Neural progenitor cell (in vitro differentiated cells): ENCODE results near the gene INHBA.

Experiments used
- EZH2phosphoT487 ChIP-seq: fragments of 200-600 bp; sonication (generic); IDR thresholded peaks from 2 replicates; pipeline ENCODE4 v1.6.1; 2017; ENCODE audit warnings: antibody characterized with exemption
- TF ChIP-seq, protein P1 (sequence below): fragments of 200-600 bp; sonication (generic); IDR thresholded peaks from 2 replicates; pipeline ENCODE4 v1.5.1; 2017; ENCODE audit warnings: antibody characterized with exemption, mild to moderate bottlenecking

DNA sequence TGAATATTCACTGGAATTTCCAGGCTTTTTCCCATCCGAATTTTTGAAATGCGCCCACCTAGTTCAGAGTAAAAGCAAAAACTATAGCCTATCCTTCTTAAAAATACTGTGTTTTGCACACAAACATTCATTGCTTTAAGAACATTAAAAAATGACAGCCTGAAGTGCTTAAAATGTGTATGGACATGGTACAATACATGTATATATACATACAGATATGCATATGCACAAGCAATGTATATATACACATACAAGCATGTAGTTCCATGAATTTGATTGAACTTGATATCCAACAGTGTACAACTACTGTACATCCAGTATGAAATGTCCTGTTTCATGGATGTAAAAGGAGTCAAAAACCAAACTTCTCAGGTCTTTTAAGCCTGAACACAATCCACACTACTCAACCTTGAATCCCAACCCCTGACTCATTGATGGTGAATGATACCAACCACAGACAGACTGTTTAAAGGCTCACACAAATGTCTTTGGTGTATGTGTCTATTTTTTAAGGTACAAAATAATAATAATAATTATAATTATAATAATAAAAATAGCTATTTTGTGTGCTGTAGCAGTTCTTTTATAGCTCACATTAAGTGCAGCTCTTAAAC is 14.8 kb downstream of the INHBA start:
- TF ChIP-seq, protein P1, sequence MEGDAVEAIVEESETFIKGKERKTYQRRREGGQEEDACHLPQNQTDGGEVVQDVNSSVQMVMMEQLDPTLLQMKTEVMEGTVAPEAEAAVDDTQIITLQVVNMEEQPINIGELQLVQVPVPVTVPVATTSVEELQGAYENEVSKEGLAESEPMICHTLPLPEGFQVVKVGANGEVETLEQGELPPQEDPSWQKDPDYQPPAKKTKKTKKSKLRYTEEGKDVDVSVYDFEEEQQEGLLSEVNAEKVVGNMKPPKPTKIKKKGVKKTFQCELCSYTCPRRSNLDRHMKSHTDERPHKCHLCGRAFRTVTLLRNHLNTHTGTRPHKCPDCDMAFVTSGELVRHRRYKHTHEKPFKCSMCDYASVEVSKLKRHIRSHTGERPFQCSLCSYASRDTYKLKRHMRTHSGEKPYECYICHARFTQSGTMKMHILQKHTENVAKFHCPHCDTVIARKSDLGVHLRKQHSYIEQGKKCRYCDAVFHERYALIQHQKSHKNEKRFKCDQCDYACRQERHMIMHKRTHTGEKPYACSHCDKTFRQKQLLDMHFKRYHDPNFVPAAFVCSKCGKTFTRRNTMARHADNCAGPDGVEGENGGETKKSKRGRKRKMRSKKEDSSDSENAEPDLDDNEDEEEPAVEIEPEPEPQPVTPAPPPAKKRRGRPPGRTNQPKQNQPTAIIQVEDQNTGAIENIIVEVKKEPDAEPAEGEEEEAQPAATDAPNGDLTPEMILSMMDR: no peak
- no peak for TF ChIP-seq EZH2phosphoT487
